ENCODE measurements around the gene EDEM3.
"Not testable (repeated sequence)": the region's sequence is repeated elsewhere in the genome, so short reads cannot be mapped to it uniquely, and the experiment has no call there.

EDEM3 gene, protein sequence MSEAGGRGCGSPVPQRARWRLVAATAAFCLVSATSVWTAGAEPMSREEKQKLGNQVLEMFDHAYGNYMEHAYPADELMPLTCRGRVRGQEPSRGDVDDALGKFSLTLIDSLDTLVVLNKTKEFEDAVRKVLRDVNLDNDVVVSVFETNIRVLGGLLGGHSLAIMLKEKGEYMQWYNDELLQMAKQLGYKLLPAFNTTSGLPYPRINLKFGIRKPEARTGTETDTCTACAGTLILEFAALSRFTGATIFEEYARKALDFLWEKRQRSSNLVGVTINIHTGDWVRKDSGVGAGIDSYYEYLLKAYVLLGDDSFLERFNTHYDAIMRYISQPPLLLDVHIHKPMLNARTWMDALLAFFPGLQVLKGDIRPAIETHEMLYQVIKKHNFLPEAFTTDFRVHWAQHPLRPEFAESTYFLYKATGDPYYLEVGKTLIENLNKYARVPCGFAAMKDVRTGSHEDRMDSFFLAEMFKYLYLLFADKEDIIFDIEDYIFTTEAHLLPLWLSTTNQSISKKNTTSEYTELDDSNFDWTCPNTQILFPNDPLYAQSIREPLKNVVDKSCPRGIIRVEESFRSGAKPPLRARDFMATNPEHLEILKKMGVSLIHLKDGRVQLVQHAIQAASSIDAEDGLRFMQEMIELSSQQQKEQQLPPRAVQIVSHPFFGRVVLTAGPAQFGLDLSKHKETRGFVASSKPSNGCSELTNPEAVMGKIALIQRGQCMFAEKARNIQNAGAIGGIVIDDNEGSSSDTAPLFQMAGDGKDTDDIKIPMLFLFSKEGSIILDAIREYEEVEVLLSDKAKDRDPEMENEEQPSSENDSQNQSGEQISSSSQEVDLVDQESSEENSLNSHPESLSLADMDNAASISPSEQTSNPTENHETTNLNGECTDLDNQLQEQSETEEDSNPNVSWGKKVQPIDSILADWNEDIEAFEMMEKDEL

DNA sequence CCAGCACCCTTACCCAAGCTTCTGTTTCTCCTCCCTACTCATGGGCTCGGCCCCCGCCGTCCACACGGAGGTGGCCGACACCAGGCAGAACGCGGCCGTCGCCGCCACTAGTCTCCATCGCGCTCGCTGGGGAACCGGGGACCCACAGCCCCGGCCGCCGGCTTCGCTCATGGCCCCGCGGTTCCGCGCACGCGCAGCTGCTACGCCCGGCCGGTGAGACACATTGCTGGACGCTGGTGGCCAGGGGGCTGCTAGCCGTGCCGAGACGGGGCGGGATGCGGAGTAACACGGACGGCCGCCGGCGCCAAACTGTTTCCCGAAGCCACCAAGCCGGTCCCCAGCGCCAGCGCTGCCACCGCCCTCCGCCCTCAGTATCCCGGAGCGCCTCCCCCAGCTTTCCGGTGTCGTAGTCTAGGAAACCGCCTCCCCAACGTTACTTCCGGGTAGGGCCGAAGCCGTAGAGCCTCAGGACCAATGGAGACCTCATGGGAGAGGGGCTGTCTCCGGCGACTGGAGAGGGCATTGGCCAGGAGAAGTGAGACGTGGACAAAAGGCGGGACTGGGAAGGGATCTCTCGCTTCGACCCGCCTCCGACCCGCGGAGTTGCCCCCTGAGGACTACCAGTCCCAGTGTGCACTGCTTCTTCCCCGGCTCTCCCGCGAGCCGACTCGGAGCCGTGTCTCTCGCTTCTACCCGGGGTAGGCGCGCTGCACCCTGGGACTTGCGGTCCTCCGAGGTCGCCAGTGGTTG lies at the start of gene EDEM3:
EDEM3 (minus strand) TSS at position 383 of the 750 bp plus-strand sequence; CDS start at position 171, 212 bp downstream.
- peak; percentile 89 to 97 (median 94) for DNase-seq (ENCODE audit: low read depth in 3 of 3)

DNA sequence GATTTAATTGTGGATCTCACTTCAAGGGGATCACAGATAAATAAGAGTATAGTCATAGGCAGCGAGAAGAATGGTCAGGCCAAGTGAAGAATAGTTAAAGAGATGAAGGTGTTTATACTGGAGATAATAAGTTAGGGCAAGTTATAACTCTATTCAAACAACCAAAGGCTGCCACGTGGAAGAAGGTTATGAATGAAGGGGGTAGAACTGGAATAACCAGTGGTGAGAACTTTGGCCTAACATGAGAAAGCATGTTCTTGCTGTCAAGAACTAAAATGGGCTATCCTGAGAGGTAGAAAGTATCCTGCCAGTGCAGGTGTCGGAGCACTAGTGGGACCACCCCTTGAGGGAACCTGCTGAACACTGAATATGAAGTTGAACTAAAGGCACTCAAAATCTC lies 49.6 kb upstream of the EDEM3 start:
- DNase-seq (ENCODE audit: low read depth in 3 of 3) = no peak

DNA sequence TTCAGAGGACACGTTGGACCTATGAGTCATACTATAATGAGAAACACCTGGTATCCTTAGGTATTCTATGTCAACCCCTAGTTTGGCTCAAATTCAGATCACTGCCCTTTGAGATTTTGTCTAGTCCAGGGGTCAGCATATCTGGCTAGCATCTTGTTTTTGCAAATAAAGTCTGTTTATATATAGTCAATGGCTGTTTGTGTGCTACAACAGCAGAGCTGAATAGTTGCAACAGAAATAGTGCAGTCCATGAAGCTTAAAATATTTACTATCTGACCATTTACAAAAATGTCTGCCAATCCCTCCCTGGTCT lies 48.5 kb upstream of the EDEM3 start:
- no peak for DNase-seq (ENCODE audit: low read depth in 3 of 3)

DNA sequence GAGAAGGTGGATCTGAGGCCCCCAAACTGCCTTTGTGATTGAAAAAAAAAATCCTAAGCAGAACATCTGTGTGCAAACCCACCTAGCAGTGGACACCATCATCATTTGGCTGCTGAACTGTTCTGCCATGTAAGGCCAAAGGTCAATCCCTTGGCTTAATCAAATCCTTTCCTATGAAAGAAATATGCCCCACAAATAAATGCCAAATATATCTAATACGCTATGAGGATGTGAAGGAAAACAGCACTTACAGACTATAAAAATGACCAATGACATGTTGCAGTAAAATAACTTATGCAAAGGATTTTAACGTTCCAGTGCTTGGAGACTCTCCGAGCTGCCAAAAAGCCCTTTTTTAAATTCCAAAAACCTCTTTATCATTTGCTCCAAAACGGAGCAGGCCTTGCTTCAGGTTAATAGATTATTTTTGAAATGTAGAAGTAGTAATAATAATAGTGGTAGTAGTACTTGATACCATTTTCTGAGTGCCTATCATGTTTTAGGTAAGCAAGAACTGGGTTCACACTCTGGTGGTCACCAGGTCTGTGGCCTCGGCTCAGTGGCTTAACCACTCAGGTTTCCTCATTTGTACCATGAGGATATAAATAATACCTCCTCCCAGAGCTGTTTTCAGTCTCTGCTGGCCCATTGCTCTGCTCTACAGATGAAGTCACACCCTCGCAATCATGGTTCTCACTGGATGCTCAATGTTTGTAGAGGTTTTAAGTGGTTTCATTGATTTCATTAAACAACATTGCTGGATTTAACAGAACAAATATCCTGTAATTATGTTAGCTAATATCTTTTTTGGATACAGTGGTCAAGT lies 47.9 kb upstream of the EDEM3 start:
- DNase-seq (ENCODE audit: low read depth in 3 of 3) = no peak

DNA sequence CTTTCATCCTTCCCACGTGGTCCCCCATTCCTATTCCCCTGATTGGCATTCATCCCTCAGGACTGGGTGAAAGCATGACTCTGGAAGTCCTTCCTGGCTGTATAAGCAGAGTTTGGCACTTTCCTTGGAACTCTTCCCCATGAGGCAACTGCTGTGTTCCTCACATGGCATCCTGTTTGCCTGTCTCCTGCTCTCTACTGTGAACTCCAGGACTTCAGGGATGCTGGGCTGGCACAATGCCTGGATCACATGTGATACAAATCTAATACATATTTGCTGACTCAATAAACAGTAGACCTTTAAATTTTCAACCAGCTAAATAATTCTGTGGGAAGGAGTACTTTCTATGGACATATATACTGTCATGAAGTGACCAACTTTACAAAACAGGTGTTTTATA lies 46.8 kb upstream of the EDEM3 start:
- no peak for DNase-seq (ENCODE audit: low read depth in 3 of 3)

DNA sequence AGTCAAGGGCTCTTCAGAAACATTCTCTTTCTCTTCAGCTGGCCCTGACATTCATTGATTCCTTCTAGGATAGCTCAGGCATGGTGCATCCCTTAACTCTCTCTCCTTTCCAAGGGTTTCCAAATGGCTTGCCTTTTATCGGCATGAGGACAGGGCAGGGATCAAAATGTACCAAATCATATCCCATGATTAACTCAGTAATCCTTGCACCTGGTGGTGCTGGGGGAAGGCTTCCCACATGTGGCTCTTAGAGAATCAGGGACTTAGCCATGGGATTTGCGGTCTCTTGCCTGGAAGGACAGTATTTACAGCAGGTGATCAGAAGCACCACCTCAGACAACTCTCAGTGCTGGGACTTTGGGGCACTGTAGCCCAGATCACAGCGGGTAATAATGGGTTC lies 46.2 kb upstream of the EDEM3 start:
- DNase-seq (ENCODE audit: low read depth in 3 of 3) = no peak

DNA sequence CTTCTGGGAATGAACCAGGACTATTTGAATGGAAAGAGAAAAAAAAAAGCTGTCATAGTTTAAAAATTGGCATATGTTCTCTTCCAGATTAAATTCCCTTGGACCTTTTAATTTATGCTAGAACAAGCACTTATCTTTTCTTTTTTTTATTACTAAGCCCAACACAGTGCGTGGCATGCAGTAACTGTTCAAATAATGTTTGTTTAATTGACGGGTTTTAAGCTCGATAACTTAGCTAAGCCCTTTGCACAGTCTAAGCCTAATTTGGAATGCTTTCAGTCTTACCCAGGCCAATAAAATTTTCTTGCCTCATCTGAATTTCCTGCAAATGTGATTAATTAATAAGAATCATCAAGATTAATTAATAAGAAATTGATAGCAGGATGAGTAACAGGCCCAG lies 39.3 kb upstream of the EDEM3 start:
- DNase-seq (ENCODE audit: low read depth in 3 of 3) = no peak

DNA sequence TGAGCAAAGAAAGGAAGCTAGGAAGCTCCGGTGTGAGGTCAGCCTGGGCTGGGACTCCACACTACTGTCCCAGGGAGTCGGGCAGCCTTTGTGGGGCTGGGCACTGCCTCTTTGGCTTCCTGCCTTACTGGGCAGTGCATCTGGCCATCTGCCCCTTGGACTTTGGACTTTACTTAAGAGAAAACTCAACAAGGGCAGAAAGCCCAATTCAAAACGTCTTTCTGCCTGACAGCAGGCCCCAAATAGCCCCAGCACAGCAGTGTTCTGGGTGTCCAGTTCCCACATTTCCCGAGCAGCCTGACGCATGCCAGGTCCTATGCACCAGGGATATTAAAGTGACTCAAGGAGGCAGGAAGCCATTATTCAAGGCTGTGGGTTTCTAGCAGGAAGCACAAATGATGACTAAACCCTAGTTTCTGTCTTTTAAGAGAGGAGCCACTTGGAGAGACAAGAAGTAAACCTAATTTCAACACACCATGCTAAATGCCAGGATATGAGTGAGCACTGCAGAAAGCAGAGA lies 37.9 kb upstream of the EDEM3 start:
- no peak for DNase-seq (ENCODE audit: low read depth in 3 of 3)

DNA sequence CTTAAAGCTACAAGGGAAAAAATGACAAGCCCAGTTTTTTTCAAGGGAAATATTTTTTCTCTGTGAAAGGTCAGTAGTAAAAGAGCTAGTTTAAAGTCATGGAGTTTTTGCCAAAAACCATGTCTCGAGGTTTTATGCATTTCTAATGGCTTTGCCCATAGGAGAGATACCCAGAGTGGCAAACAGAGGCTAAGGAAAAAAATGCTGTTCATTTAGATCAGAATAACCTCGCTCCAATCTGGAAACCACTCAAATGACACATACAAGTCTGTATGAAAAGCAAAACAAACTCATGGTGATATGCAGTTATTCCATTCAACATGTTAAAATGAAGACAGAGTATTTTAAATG lies 36.9 kb upstream of the EDEM3 start:
- no peak for DNase-seq (ENCODE audit: low read depth in 3 of 3)

DNA sequence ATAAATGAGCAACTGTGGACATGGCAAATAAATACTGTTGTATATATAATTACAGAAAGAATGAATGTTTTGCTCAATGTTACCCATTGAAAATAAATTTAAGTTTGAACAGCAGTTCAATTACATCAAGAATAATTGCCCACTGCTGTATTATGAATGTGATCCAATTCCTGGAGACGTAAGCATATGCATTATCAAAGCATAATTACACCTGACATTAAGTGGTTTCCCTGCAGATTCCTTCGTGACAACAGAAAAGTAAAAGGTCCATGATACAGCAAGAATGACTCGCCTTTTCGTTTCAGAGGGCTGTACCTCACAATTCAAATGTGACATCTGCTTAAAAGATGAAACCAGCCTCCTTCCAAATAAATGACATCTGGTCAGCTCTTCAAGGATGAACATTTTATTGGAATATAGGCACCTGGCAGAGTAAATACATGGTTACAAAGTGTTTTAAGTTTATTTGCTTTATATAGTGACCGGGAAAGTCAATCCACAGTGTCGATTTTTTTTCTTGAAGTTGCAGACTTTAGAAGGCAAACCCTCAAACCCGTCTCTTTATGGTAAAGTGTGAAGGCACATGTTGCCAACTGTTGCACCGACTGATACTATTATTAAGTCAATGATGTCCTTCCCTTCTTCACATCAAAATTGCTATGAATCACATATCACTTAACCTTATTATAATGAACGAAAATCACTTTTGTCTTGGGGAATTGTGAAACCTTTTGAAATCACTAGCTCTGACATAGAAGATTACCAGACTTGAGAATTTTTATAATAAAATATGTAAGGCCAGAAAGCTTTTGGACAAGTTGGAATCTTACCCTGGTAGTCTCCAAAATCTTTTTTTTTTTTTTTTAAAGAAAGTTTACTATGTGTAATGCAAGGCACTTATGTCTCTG lies 36.2 kb upstream of the EDEM3 start:
- DNase-seq (ENCODE audit: low read depth in 3 of 3) = no peak

DNA sequence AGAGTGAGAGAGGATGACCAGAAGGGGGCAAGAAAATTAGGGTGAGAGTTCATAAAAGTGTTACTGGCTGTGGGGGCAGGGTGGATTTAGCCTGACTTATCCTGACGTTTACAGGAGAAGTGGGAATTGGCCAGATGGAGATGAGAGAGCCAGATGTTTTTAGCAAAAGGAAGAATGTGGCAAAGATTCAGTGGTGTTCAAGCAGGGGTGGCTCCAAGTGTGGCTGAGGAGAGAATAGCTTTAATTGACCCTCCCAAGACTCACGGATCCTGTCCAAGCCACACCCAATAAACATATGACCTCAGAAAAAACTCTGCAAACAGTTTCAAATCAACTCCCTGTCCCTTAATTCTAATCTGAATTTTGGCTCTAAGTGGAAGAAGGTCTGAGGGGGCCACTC lies 35.2 kb upstream of the EDEM3 start:
- DNase-seq (ENCODE audit: low read depth in 3 of 3) = no peak

DNA sequence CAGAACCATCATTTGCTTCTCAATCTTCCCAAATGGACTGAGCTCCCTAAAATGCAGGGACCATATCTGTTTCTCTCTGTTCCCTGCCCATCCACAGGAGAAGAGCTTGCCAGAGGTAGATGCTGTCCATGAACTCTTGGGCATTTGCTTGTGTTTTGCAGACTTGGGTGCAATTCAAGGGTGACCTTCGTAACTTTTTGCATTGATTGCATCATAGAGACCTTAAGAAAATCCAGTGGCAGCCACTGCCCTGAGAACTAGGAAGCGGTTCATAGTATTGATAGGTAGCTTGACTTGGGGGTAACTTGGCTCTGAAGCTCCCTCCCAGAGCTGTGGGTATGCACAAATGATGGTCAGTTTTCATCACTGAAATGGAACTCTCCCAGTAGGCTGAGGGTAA lies 34.3 kb upstream of the EDEM3 start:
- DNase-seq (ENCODE audit: low read depth in 3 of 3) = no peak

DNA sequence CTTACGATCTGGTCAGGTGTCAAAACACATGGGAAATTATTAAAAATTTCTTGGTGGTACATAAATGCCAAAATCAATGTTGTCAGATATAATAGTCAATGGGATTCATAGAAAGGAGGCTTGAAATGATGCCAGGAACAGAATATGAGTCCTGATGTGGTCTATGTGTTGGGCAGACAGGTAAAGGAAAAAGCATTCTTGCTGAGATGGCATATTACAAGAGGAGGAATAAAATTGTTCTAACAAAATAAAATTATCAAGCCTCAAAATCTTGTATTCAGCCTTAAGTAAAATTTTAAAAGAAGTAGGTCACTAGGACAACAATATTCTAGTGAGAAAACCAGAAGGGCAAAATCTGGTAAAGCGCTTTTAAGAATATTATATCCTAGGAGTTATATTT lies 30.9 kb upstream of the EDEM3 start:
- DNase-seq (ENCODE audit: low read depth in 3 of 3) = no peak

DNA sequence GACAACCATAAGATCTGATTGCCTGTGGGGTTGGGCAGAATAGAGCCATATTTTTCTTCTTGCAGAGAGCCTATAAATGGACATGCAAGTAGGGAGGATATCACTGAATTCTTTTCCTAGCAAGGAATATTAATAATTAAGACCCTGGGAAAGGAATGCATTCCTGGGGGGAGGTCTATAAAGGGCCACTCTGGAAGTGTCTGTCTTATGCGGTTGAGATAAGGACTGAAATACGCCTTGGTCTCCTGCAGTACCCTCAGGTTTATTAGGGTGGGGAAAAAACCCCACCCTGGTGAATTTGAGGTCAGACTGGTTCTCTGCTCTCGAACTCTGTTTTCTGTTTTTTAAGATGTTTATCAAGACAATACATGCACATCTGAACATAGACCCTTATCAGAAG lies 29.1 kb upstream of the EDEM3 start:
- DNase-seq (ENCODE audit: low read depth in 3 of 3) = not testable (repeated sequence)

DNA sequence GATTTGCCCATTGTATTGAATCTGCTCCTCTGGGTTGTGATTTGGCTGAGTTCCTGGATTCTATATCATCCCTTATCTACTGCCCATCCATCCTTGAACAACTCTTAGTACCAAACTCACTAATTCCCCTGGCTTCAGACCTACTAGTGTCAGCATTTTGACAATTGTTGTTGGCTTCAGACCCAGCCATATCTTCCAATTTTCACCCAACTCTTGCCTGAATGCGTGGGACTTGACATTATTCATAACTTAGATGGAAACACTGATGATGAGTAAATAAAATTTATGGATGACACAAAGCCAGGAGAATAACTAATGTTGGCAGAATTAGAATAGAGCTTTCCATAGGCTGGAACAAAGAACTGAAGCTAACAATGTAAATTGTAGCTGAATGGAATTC lies 27.3 kb upstream of the EDEM3 start:
- no peak for DNase-seq (ENCODE audit: low read depth in 3 of 3)

DNA sequence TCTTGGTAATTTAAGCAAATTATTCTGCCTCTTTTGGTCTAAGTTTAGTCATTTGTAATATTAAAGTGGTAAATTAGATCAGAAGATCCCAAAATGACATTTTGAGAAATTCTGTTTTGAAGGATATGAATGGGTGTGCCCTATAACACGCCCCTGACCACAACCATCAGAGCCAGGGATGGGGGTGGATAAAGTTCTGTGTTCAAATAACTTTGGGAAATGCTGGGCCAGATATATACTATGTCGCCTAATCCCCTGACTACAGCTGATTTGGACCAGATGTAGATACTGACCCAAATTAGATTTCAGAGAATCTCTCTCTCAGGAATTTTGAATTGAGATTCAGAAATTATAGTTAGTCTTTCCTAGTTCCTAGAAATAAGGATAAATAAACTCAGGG lies 21.2 kb upstream of the EDEM3 start:
- DNase-seq (ENCODE audit: low read depth in 3 of 3) = no peak

DNA sequence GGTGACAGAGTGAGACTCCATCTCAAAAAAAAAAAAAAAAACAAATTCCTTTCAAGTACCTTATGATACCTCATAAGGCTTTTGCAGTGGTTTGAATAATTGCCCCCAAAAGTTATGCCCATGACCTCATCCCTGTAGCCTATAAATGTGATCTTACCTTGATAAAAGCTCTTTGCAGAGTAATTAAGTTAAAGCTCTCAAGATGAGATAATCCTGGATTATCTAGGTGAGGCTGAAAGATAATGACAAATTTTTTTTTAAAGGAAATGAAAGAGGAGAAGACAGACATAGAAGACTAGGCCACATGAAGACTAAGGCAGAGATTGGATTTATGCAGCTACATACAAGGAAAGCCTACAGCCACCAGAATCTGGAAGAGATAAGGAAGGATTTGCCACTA lies 20.7 kb upstream of the EDEM3 start:
- DNase-seq (ENCODE audit: low read depth in 3 of 3) = no peak

DNA sequence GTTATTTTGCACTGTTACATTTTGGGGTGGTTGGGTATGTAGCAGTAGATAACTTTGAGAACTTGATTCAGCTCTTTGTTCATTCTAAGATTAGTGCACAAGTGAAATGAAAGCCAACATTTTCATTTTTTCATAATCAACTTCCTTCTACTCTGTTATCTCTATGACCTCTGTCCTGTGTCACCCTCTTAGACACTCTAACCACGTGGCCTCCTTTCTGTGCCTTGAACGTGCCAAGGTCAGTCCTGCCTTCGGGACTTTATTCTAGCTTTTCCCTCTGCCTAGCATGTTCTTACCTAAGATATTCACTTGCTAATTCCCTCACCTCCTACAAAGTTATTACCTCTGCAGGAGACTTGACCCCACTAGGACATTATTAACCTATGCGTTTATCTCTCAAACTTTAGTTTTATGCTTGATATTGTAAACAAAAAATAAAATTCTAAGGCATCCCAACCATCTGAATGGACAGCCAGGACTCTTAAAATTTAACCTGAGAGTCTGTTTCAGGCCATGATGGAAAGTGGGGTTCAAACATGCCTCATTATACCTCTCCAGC lies 19.2 kb upstream of the EDEM3 start:
- no peak for DNase-seq (ENCODE audit: low read depth in 3 of 3)

DNA sequence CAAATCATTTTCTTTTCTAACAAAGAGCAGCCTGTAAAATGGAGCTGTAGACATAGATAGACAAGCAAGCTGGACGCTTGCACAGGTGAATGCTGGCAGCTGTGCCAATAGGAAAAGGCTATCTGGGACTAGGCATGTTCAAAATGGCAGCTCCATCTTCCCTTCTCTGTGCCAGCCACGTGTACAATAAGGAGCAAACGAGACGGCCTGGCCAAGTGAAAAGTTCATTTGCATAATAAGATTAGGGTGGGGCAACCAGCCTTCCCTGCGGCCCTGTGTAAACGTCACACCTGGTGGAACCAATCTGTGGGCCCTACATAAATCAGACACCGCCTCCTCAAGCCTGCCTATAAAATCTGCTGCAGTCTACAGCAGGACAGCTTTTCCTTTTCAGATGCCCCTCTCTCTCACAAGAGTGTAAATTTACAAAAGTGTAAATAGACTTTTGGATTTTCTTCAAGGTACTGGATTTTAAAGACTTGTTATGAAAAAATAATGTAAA lies 16.6 kb upstream of the EDEM3 start:
- DNase-seq (ENCODE audit: low read depth in 3 of 3) = no peak

All from stimulated activated CD4-positive, alpha-beta T cell treated with anti-CD3 and anti-CD28 coated beads, TNF-alpha, amount 100 ng/mL, for 4 hours (primary cell).